GM19023 (cell line): ENCODE results near the gene NCAM1.
"Not testable (repeated sequence)": the region's sequence is repeated elsewhere in the genome, so short reads cannot be mapped to it uniquely, and the experiment has no call there.

ENCODE experiments used
- ATAC-seq: cut with Tn5 transposase; IDR thresholded peaks from one replicate; pipeline ENCODE4 v1.9.1; 2021; ENCODE audit warnings: mild to moderate bottlenecking, moderate library complexity; ENCODE audit not compliant: unreplicated experiment

The NCAM1 gene

DNA sequence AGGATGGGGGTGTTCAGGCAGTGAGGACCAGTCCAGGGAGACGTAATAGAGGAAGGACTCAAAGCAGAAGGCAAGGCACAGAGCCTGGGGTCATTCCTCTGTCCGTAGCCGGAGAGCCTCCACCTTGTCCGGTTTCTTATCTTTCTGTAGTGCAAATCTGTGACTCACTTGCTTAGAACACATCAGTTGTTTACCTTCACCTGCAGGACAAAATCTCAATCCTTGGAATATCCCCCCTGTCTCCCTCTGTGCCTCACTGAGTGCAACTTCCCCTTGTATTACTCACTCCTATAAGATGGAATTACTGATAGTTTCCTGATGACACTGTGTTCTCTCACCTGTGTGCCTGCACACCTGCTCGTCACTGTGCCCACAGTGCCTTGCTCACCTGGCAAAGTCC, 332.7 kb downstream of the NCAM1 start:
- no peak for ATAC-seq

DNA sequence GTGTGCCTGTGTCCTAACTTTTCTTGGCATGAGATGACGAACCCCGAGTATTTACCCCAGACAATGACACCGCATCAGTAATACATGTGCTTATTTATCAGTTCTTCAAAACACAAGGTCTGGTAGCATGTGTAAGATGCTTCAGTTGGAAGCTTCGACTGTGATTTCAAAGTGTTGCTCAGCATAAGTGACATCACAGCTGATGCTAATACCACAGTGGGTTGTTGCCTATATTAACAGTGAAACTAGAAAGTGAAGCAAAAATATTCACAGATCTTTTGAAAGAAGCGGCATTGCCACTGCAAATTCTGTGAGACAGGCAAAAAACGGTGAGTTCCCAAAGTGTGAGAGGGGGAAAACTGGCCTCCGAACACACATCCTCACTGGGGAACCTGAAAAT, 334.8 kb downstream of the NCAM1 start:
- ATAC-seq, result no peak

DNA sequence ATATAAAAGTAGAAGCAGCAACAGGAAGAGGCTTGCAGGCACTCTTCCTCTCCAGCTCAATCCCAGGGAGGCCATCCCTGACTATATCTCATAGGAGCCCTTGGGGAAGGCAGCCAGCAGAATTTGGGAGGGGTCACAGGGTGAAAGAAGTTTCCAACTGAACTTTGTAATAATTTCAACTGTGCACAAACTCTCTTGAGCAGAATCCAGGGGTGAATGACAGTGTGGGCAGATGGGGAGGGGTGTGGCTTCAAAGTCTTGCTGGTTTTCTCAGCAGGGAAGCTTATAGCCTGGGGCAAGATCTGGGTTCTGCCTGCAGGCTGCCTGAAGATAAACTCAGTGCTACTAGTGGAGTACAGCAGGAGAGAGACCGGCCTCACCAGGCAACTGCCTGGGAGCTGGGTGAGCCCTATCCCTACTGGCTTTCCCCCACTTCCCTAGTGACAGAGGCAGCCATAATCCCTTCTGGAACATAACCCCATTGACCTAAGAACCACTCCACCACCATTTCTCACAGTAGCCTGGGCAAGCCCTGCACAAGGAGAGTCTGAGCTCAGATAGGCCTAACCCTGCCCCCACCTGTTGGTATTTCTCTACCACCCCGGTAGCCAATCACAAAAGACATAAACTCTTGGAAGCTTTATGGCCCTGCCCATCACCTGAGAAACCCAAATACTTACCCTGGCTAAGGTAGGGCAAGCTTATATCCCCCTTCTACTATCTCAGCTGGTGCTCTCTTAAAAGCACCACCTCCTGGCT, 335.4 kb downstream of the NCAM1 start:
- no peak for ATAC-seq

DNA sequence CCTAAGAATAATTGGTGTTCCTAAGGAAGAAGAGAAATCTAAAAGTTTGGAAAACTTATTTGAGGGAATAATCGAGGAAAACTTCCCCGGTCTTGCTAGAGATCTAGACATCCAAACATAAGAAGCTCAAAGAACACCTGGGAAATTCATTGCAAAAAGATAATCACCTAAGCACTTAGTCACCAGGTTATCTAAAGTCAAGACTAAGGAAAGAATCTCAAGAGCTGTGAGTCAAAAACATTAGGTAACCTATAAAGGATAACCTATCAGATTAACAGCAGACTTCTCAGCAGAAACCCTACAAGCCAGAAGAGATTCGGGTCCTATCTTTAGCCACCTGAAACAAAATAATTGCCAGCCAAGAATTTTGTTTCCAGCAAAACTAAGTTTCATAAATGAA, 337.3 kb downstream of the NCAM1 start:
- not testable (repeated sequence) for ATAC-seq

DNA sequence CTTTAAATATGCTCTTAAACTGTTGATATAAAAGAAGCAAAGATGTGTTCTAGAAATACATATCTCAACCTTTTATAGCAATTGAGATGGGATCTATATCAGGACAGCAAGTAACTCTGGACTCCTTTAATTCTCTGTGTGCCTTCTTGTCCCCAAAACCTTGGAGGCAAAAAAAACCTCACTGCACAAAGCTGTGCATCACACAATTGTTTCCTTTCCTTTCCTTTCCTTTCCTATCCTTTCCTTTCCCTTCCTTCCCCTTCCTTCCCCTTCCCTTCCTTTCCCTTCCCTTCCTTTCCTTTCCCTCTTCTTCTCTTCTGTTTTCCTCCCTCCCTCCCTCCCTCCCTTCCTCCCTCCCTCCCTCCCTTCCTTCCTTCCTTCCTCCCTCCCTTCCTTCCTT, 343.7 kb downstream of the NCAM1 start:
- no peak for ATAC-seq

DNA sequence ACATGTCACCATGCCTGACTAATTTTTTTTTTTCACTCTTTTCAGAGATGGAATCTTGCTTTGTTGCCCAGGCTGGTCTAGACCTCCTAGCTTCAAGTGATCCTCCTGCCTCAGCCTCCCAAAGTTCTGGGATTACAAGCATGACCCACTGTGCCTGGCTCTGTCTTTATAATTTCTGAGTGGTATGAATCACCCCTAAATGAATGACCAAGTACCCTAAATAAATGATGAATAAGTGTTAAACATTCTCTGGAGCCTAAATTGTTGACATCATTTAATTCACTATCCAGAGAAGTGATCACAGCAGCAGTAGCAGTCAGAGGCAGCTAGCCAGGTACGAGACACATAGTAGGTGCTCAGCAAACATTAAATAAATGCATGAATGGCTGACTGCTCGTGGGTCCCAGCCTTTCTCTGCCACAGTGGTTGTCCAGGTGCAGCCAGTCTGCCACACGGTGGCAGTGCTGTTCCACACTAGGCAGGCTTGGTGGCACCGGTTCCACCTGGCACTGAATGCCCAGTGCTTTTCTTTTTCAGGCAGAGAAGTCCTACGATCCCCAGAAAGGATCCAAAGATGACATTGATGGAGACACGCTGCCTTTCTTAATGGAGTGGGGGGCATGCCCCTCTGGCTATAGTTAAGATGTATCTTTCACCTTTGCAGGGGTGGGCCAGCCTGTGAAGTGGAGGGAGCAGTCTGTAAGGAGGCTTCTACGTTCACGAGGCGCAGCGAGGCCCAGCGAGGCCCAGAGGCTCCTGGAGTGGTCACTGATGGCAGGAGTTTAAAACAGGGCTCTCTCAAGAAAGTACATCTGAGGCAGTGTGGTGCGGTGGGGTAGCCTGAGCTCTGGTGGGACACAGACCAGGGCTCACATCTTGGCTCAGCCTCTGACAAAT, 344.5 kb downstream of the NCAM1 start:
- peak; percentile 96 for ATAC-seq

DNA sequence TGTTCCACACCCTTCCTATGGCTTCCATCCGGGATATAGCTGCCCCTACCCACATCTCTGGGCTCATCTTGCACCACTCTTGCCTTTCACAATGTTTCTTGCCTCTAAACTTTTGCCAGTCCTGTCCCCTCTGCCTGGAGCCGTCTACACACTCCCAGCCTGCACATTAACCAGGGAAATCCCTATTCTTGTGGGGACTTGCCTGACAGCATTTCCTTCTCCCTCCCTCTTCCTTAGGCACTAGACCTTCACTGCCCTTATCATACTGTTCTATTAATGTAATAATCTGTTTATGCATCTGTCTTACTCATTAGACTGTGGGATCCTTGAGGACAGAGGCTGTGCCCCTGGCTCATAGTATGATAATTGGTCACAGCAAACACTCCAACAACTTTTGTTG, 347.4 kb downstream of the NCAM1 start:
- no peak for ATAC-seq

DNA sequence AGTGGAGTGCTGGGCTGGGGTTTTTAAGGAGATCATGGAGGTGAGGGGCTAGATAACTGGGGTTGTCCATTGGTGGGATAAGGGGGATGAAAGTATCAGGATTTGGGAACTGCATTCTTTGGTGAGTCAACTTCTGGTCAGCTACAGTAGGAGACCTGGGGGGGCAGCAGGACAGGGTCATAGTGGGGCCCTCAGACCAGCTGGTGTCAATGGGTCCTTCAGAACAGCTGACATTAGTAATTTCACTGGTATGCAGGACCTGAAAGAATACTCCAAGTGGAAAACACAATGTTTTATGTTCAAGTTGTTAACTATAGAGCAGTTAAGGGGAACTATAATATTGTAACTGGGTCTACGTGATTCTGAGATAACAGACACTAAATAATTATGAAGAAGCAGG, 350.3 kb downstream of the NCAM1 start:
- no peak for ATAC-seq

DNA sequence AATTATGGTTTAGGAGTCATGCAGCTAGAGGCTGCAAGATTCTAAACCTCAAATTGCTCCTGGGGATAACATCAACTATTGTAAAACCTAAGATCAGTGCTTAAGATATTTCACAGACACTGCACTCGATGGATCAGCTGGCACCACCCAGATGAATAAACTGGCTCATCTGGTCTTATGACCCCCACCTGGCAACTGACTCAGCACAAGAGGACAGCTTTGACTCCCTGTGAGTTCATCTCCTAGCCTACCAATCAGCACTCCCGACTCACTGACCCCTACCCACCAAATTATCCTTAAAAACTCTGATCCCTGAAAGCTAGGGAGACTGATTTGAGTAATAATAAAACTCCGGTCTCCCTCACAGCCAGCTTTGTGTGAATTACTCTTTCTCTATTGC, 352.4 kb downstream of the NCAM1 start:
- no peak for ATAC-seq

DNA sequence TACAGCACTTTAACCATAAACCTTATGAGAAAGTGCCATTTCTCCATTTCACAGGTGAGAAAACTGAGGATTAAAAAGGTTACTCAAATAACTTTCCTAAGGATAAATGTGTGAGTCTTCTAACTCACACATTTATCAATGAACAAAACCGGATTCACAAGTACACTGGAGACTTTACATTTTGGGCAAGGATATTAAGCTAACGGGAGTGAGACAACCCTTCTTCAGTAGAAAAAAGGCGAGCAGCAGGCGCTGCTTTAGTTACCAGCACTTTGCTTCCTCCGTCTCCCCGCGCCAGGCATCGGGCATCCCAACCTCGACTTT, 352.8 kb downstream of the NCAM1 start:
- no peak for ATAC-seq

DNA sequence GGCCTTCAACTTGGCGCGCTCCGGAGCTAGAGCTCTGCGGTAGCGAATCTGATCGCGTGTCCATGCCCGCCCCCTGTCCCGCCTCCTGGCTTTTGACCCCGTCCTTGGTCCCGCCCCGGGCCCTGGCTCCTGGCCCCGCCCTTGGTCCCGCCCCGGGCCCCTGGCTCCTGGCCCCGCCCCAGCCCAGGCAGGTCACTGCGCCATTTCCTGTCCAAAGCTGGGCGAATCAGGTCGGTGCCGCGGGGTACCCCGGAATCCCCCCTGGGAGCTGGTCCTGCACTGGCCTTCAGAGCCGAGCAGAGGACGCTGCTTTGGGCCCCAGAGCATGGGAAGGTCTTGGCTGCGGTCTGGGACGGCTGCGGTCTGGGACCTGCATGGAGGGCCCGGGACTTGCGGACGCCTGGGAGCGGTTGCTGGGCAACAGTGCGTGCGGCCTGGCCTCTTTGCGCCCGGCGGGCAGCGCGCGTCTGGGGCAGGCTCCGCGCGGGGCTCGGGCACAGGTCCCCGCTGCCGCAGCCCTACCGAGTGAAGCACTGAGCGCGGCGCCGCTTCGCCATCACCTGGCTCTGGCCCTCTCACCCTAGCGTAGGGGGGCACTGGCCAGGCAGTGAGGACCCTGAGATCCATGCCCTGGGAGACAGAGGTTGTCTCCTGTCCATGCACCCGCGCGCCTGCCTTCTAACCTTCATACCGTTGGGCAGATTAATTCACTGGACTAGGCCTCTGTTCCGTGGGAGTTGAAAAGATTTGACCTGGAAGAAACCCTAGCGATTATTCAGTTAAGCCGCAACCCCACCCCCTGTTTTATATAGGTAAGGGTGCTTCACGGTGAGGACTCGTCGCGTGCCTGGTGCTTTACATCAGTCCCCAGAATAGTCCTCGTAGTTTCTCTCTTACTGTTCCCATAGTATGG, 353.4 kb downstream of the NCAM1 start, which contains the start of gene TTC12:
TSS of gene TTC12 (plus strand) at position 195 of the 913 bp plus-strand sequence. CDS start 1,675 bp downstream, outside the sequence.
- peak; percentile 98 for ATAC-seq

DNA sequence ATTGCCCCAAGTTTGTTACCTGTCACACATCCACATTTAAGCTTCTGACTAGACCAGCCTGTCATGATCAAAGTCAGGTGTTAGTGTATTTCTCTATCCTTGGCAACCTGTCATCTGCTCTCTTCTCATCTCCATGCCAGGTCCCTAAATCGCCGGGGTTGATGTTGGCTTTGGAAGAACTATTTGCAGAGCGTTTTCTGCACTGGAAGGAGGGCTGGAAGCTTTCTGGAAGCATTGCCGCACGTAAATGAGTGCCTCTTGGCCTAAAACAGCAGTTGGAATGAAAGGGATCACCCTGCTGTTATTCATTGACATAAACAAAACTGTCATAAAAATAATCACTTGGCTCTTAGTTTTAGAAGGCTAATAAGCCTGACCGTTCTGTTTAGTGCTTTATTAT, 354.6 kb downstream of the NCAM1 start:
- no peak for ATAC-seq

DNA sequence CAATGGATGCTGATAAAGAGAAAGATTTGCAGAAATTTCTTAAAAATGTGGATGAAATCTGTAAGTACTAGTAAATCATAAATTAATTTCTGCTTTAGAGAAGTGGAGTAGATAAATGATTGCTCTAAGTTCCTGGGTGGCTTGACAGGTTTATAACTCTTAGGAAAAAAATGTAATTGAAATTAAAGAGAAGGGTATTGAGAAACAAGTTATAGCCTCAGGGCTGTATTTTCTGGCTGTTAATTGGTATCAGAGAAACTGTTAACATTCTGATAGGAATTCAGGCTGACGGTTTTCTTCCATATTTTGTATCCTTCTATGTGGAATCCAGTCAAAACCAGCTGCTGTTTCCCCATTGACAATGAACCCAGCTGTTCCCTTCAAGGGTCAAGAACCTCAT, 355.0 kb downstream of the NCAM1 start:
- no peak for ATAC-seq

DNA sequence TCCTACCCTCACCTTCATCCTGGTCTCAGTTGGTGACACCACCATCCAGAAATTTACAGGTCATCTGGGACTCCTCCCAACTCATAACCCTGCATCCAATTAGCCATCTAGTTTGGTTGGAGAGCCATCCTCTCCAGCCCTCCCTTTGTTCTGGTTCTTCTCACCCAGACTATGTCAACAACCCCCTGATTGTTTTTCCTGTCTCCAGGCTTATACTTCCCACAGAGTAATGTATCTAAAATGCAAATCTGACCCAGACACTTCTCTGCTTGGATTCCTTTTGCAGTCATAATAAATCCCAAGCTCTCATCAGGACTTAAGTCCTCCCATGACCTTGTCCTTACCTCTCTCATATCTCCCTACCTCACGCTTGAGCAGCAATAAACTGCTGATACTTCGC, 356.1 kb downstream of the NCAM1 start:
- ATAC-seq, result no peak

DNA sequence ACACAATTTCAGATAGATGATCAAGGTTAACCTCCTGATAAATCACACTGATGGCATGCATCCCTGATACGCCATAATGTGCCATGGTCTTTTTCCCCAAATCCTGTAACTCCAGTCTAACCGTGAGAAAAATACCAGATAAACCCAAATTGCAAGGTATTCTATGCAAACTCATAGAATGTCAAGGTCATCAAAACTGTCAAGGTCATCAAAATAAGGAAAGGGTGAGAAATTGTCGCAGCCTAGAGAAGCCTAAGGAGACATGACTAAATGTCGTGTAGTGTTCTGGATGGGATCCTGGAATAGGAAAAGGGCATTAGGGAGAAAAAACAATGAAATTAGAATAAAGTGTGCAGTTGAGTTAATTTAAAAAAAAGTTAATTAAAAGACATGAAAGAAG, 357.9 kb downstream of the NCAM1 start:
- no peak for ATAC-seq

DNA sequence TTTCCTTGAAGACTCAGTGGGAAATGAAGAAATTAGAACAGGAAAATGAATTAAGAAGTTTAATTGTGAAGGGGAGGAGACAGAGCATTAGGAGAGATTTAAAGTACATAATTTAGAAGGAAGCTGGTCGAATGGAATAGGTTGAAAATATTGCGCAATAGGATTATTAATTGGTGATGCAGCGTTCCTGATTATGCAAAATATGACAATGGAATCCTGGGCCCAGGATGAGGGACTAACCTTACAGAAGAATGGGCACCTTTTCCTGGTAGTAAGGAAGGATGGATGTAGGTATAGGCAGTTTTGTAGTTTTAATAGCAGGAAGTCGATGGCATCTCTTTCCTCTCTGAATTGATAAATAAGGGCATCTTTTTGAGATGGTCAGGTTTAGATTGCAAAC, 360.9 kb downstream of the NCAM1 start:
- ATAC-seq, result no peak

DNA sequence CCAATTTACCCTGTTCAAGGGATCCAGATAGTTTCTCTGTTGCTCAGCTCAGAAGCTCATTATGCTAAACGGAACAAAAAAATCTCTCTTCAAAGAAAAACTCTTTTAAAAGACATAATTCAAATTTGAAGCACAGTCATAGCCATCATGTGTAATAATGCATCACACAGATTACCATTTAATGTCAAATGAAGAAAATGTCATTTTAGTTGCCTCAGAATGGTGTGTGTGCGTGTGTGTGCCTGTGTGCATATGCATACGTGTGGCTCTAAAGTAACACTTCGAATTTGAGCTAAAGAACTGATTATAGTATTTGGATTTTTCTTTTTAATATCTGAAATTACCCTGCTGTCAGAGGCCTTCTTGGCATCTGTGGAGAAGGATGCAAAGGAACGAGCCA, 363.0 kb downstream of the NCAM1 start:
- no peak for ATAC-seq
